IMR-90 (cell line): ENCODE results near the gene ATOH8. TPM values are rescaled to one million over a fixed set of nuclear protein-coding genes. Genes with fewer than 3 reads are reported as not detected.

Experiments used
- ATAC-seq: fragments of 200-7000 bp; cut with Tn5 transposase; 2 replicates; pipeline ENCODE4 v1.9.1; 2020; ENCODE audit warnings: low read depth, mild to moderate bottlenecking, moderate library complexity
- BruUV-seq: library from RNA; stranded (reverse); fragments of 400-500 nt; replicated peaks from 2 replicates; lab custom pipeline; 2021; lab: Mats Ljungman, UMichigan
- CTCF ChIA-PET: fragments of 300-600 bp; formaldehyde crosslinking; extraction: SDS; loops from one replicate; lab custom pipeline; 2021; ENCODE audit warnings: antibody characterized with exemption; lab: Yijun Ruan, JAX
- POLR2A ChIA-PET: fragments of 300-600 bp; sonication (Branson Sonifier 250); formaldehyde crosslinking; loops from one replicate; lab custom pipeline; 2022; ENCODE audit warnings: antibody characterized with exemption; ENCODE audit not compliant: unreplicated experiment; lab: Charles Lee
- DNase-seq: peaks from one replicate; pipeline ENCODE4 v3.0.0; 2013
- H2AFZ ChIP-seq: replicated peaks from 2 replicates; pipeline ENCODE3; 2013; ENCODE audit warnings: low read length, mild to moderate bottlenecking; ENCODE audit not compliant: poor library complexity
- H2AK5ac ChIP-seq: 2 replicates; pipeline ENCODE4 v1.6.1; 2013; ENCODE audit warnings: low read depth, low read length, inconsistent platforms
- H2AK9ac ChIP-seq: replicated peaks from 2 replicates; pipeline ENCODE3; 2013; ENCODE audit warnings: mild to moderate bottlenecking, low read depth, low read length, moderate library complexity; ENCODE audit not compliant: poor library complexity
- H2BK120ac ChIP-seq: 2 replicates; pipeline ENCODE4 v1.6.1; 2013; ENCODE audit warnings: low read depth, low read length, inconsistent platforms
- H2BK15ac ChIP-seq: 3 replicates; pipeline ENCODE4 v1.6.1; 2013; ENCODE audit warnings: low read depth, low read length, inconsistent platforms
- H2BK20ac ChIP-seq: 2 replicates; pipeline ENCODE4 v1.6.1; 2013; ENCODE audit warnings: low read depth, mild to moderate bottlenecking, inconsistent platforms, low read length, moderate library complexity
- H2BK5ac ChIP-seq: 2 replicates; pipeline ENCODE4 v1.6.1; 2013; ENCODE audit warnings: mild to moderate bottlenecking, low read depth, low read length, inconsistent platforms; ENCODE audit not compliant: poor library complexity, severe bottlenecking
- H3K14ac ChIP-seq: replicated peaks from 2 replicates; pipeline ENCODE4 v1.6.1; 2013; ENCODE audit warnings: low read depth, low read length, inconsistent platforms
- H3K18ac ChIP-seq: 2 replicates; pipeline ENCODE4 v1.6.1; 2013; ENCODE audit warnings: low read depth, low read length, control low read depth
- H3K23ac ChIP-seq: 2 replicates; pipeline ENCODE4 v1.6.1; 2013; ENCODE audit warnings: low read depth, low read length, inconsistent platforms
- H3K27ac ChIP-seq: 2 replicates; pipeline ENCODE4 v1.5.1; 2013; ENCODE audit warnings: mild to moderate bottlenecking, control low read depth, low read length; ENCODE audit not compliant: insufficient read depth
- H3K27me3 ChIP-seq: 2 replicates; pipeline ENCODE4 v1.6.1; 2013; ENCODE audit warnings: low read length; ENCODE audit not compliant: control insufficient read depth, insufficient read depth
- H3K36me3 ChIP-seq: 2 replicates; pipeline ENCODE4 v1.6.1; 2013; ENCODE audit warnings: low read length, mixed read lengths; ENCODE audit not compliant: control insufficient read depth, insufficient read depth
- H3K4ac ChIP-seq: 2 replicates; pipeline ENCODE4 v1.6.1; 2013; ENCODE audit warnings: low read depth, low read length, inconsistent platforms
- H3K4me1 ChIP-seq: 2 replicates; pipeline ENCODE4 v1.6.1; 2013; ENCODE audit warnings: low read length, mixed read lengths; ENCODE audit not compliant: control insufficient read depth, insufficient read depth
- H3K4me2 ChIP-seq: 2 replicates; pipeline ENCODE4 v1.6.1; 2013; ENCODE audit warnings: low read depth, mild to moderate bottlenecking, control low read depth, low read length, moderate library complexity
- H3K4me3 ChIP-seq: 2 replicates; pipeline ENCODE4 v1.5.1; 2013; ENCODE audit warnings: low read depth, mild to moderate bottlenecking, control low read depth, low read length, moderate library complexity; ENCODE audit not compliant: insufficient read depth
- H3K56ac ChIP-seq: 2 replicates; pipeline ENCODE4 v1.6.1; 2013; ENCODE audit warnings: low read length, inconsistent platforms; ENCODE audit not compliant: insufficient read depth; ENCODE audit errors: extremely low read depth
- H3K79me1 ChIP-seq, 2 experiments: 2 replicates each; pipeline ENCODE4 v1.6.1; 2013; ENCODE audit warnings: low read length in 2 of 2, inconsistent platforms in 1 of 2, low read depth in 1 of 2
- H3K9ac ChIP-seq: 2 replicates; pipeline ENCODE4 v1.6.1; 2013; ENCODE audit warnings: low read depth, low read length, control low read depth
- H3K9me1 ChIP-seq: 2 replicates; pipeline ENCODE4 v1.6.1; 2013; ENCODE audit warnings: low read length, inconsistent platforms; ENCODE audit not compliant: insufficient read depth
- H3K9me3 ChIP-seq: 2 replicates; pipeline ENCODE4 v1.6.1; 2013; ENCODE audit warnings: low read length; ENCODE audit not compliant: control insufficient read depth, insufficient read depth
- H4K20me1 ChIP-seq: 2 replicates; pipeline ENCODE4 v1.6.1; 2013; ENCODE audit warnings: low read length, inconsistent platforms; ENCODE audit not compliant: insufficient read depth
- H4K5ac ChIP-seq: 2 replicates; pipeline ENCODE4 v1.6.1; 2013; ENCODE audit warnings: mild to moderate bottlenecking, low read depth, low read length, control low read depth
- H4K8ac ChIP-seq, 2 experiments: 2 replicates each; pipeline ENCODE4 v1.6.1; 2013; ENCODE audit warnings: low read depth in 2 of 2, low read length in 2 of 2, control low read depth in 1 of 2, inconsistent platforms in 1 of 2
- H4K91ac ChIP-seq: 2 replicates; pipeline ENCODE4 v1.6.1; 2013; ENCODE audit warnings: low read depth, low read length, inconsistent platforms; ENCODE audit not compliant: insufficient read depth
- CEBPB ChIP-seq: IDR thresholded peaks from 2 replicates; pipeline ENCODE4 v1.6.1; 2012; ENCODE audit warnings: low read depth, low read length, improper control_type of control experiment
- CTCF ChIP-seq: conservative IDR thresholded peaks from 2 replicates; pipeline ENCODE4 v1.5.1; 2012; ENCODE audit warnings: mild to moderate bottlenecking, low read depth, low read length, improper control_type of control experiment
- FOS ChIP-seq: fragments of 150-350 bp; IDR thresholded peaks from 2 replicates; pipeline ENCODE4 v1.6.1; 2016; ENCODE audit warnings: low read depth, low read length
- MAFK ChIP-seq: IDR thresholded peaks from 2 replicates; pipeline ENCODE4 v1.6.1; 2012; ENCODE audit warnings: low read depth, low read length, improper control_type of control experiment
- MAZ ChIP-seq: IDR thresholded peaks from 2 replicates; pipeline ENCODE4 v1.6.1; 2012; ENCODE audit warnings: low read depth, mild to moderate bottlenecking, low read length, improper control_type of control experiment, moderate library complexity, borderline replicate concordance
- MXI1 ChIP-seq: IDR thresholded peaks from 2 replicates; pipeline ENCODE4 v1.6.1; 2012; ENCODE audit warnings: low read depth, mild to moderate bottlenecking, low read length, moderate library complexity, borderline replicate concordance
- NFE2L2 ChIP-seq: fragments of 150-350 bp; IDR thresholded peaks from 2 replicates; pipeline ENCODE4 v1.6.1; 2016; ENCODE audit warnings: low read depth, mild to moderate bottlenecking, low read length
- POLR2A ChIP-seq: IDR thresholded peaks from 2 replicates; pipeline ENCODE4 v1.6.1; 2012; ENCODE audit warnings: mild to moderate bottlenecking, low read depth, low read length
- RAD21 ChIP-seq: IDR thresholded peaks from 2 replicates; pipeline ENCODE4 v1.6.1; 2012; ENCODE audit warnings: low read length, improper control_type of control experiment
- RCOR1 ChIP-seq: IDR thresholded peaks from 2 replicates; pipeline ENCODE4 v1.6.1; 2012; ENCODE audit warnings: mild to moderate bottlenecking, low read length, improper control_type of control experiment; ENCODE audit not compliant: insufficient replicate concordance
- RFX5 ChIP-seq: IDR thresholded peaks from 2 replicates; pipeline ENCODE4 v1.8.0; 2012; ENCODE audit warnings: low read depth, mild to moderate bottlenecking, low read length, moderate library complexity
- SMC3 ChIP-seq: fragments of 150-350 bp; IDR thresholded peaks from 2 replicates; pipeline ENCODE4 v1.6.1; 2016; ENCODE audit warnings: low read depth, mild to moderate bottlenecking, antibody characterized with exemption, low read length, moderate library complexity
- USF2 ChIP-seq: fragments of 150-350 bp; IDR thresholded peaks from 2 replicates; pipeline ENCODE4 v1.6.1; 2017; ENCODE audit warnings: mild to moderate bottlenecking, antibody characterized with exemption, low read length, low read depth
- WGBS, 2 experiments: methylation state at CpG; one replicate each; pipeline versions ENCODE4 v1.1.5 to v1.1.7; 2013; ENCODE audit warnings: missing lambda C conversion rate in 2 of 2; ENCODE audit not compliant: insufficient read length in 1 of 2; ENCODE audit errors: extremely low coverage in 2 of 2; 5-methylcytosine and 5-hydroxymethylcytosine counted together
- dilution Hi-C: fragments of 300-500 bp; cut with HindIII; formaldehyde crosslinking; loops from one replicate; pipeline ENCODE4 v1.14.3; 2018; ENCODE audit warnings: low sequenced_read_pairs; ENCODE audit not compliant: unreplicated experiment
- in situ Hi-C: fragments of 300-500 bp; cut with MboI; formaldehyde crosslinking; loops from 3 replicates; pipeline ENCODE4 v1.14.3; 2019; ENCODE audit warnings: low sequenced_read_pairs, inconsistent platforms, mixed read lengths
- intact Hi-C: fragments of 100-400 bp; cut with micrococcal nuclease; formaldehyde crosslinking; loops from 2 replicates; pipeline ENCODE4 v1.10.0; 2022
- polyA plus RNA-seq, 3 experiments: library from polyadenylated mRNA; depleted of rRNA; stranded (reverse); fragments of >200 nt; gene quantifications; 2 replicates each; pipeline ENCODE4 v1.2.3, GENCODE V29; 2012; ENCODE audit warnings: low replicate concordance in 1 of 3
- total RNA-seq: library from RNA; depleted of rRNA; stranded (reverse); fragments of >200 nt; gene quantifications from 2 replicates; pipeline ENCODE4 v1.2.3, GENCODE V29; 2012

Gene ATOH8
- total and polyA plus RNA-seq, 2 of the 4 experiments (the other 2 are of a cell fraction): 7.9 to 9.0 TPM

- Histone ChIP-seq H3K14ac (no peak overlapping the region), H2BK15ac (no peak overlapping the region), H3K4ac (no peak overlapping the region), H3K56ac (no peak overlapping the region), H3K9me3 (no peaks in the 10 kb centered on the region), H2BK5ac (no peak overlapping the region), H3K9me1 (peaks cover 20% of the 10 kb centered on the region), H4K91ac (no peak overlapping the region), H3K4me3 (no peak overlapping the region), H2AK9ac (no peak overlapping the region), H2AK5ac (no peak overlapping the region), H3K23ac (no peak overlapping the region), H4K8ac (no peak overlapping the region), H3K79me1 (peaks cover 0 to 11% of the 10 kb centered on the region in 2 experiments; a peak in 3 of 4 replicates), H3K4me1 (peaks cover 20% of the 10 kb centered on the region), H3K4me2 (no peak overlapping the region), H3K27ac (no peak overlapping the region), H3K27me3 (no peaks in the 10 kb centered on the region), H2AFZ (no peak overlapping the region), H3K9ac (no peak overlapping the region), H2BK20ac (no peak overlapping the region), H2BK120ac (no peak overlapping the region), H3K18ac (no peak overlapping the region), H4K5ac (no peak overlapping the region), H4K20me1 (no peaks in the 10 kb centered on the region; the same call in 1 of the 2 replicates), H3K36me3 (peaks cover 24% of the 10 kb centered on the region)
- DNase-seq (no peak), ATAC-seq (no peak)
- dilution Hi-C loops: no loop called here
- POLR2A ChIA-PET: no interaction called here
- intact Hi-C loops: no loop called here
- BruUV-seq: no TSS peak
- CTCF ChIA-PET: no interaction called here
- in situ Hi-C loops: no loop called here
- TF ChIP-seq NFE2L2 (no peak), RAD21 (no peak), MAZ (no peak), MAFK (no peak), MXI1 (no peak), USF2 (no peak), CTCF (no peak), SMC3 (no peak), CEBPB (no peak), RCOR1 (no peak), RFX5 (no peak), POLR2A (no peak), FOS (no peak)
- 100% methylated on average over 1 of the region's 6 CpGs; no CpG with 5 or more reads in 1 of the 2 experiments for WGBS, 2 experiments
These were observed 34.2 kb downstream of the ATOH8 start for GRCh38 chr2:85787981-85788340.
